Measurements from ENCODE around the gene CCDC63. TPM values are rescaled to one million over a fixed set of nuclear protein-coding genes. Genes with fewer than 3 reads are reported as not detected.

Gene CCDC63
- total RNA-seq, 1 donor from 2014 or later, result not detected

DNA sequence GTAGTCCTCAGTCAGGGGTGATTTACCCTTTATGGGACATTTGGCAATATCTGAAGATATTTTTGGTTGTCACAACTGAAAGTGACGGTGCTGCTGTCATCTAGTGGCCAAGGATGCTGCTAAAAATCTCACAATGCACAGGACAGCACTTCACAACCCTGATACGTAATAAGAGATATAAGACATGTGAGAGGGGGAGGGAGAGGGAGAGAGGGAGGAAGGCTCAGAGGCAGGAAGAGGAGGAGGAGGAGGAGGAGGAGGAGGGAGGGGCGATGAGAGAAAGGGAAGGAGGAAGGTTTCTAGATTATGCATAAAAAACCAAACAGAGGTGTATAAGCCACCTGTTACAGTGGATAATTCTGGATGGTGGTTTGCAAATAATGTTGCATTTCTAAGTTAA, 59.3 kb downstream of the CCDC63 start:
- Histone ChIP-seq H3K9me3 (replicated peaks) (no peaks in the 10 kb centered on the region), H3K27me3 (ENCODE audit: low read depth) (peaks cover 4% of the 10 kb centered on the region), H3K4me3 (no peak overlapping the region), H3K27ac (replicated peaks) (no peak overlapping the region), H3K36me3 (peaks cover 8% of the 10 kb centered on the region), H3K4me1 (no peaks in the 10 kb centered on the region)
- TF ChIP-seq, protein P1, sequence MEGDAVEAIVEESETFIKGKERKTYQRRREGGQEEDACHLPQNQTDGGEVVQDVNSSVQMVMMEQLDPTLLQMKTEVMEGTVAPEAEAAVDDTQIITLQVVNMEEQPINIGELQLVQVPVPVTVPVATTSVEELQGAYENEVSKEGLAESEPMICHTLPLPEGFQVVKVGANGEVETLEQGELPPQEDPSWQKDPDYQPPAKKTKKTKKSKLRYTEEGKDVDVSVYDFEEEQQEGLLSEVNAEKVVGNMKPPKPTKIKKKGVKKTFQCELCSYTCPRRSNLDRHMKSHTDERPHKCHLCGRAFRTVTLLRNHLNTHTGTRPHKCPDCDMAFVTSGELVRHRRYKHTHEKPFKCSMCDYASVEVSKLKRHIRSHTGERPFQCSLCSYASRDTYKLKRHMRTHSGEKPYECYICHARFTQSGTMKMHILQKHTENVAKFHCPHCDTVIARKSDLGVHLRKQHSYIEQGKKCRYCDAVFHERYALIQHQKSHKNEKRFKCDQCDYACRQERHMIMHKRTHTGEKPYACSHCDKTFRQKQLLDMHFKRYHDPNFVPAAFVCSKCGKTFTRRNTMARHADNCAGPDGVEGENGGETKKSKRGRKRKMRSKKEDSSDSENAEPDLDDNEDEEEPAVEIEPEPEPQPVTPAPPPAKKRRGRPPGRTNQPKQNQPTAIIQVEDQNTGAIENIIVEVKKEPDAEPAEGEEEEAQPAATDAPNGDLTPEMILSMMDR (IDR thresholded peaks at IDR 0.05; ENCODE audit: borderline replicate concordance), result no peak
- intact Hi-C loops (cut with micrococcal nuclease), result no loop called here
- no peak for DNase-seq

DNA sequence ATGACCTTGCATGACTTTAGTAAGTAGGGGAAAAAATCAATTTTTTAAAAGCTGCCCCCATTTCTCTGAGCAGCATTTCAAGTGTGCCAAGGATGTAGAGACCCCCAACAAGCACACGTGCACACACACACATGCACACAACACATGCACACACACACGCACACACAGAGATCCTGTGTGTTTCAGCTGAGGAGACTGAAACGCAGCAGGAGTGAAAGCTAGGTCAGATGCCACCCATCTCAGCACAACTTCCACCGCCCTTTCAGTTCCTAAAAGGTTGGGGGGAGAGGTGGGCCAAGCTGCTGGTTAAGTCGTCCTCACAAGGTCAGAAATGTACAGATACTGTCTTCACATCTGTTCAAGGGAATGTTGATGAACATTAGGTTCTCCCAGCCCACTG, 59.7 kb downstream of the CCDC63 start:
- no peak for DNase-seq
- H3K9me3 ChIP-seq (replicated peaks), result no peaks in the 10 kb centered on the region
- no peak overlapping the region for H3K27ac ChIP-seq (replicated peaks)
- peaks cover 4% of the 10 kb centered on the region for H3K27me3 ChIP-seq (ENCODE audit: low read depth)
- H3K36me3 ChIP-seq, result peaks cover 8% of the 10 kb centered on the region
- H3K4me1 ChIP-seq, result no peaks in the 10 kb centered on the region
- H3K4me3 ChIP-seq, result no peak overlapping the region
- intact Hi-C loops (cut with micrococcal nuclease), result no loop called here
- TF ChIP-seq, protein P1 (IDR thresholded peaks at IDR 0.05; ENCODE audit: borderline replicate concordance), result no peak

- Histone ChIP-seq H3K9me3 (replicated peaks) (no peaks in the 10 kb centered on the region), H3K27ac (replicated peaks) (peak overlapping the region; percentile 20), H3K4me1 (no peaks in the 10 kb centered on the region), H3K36me3 (peaks cover 8% of the 10 kb centered on the region), H3K4me3 (no peak overlapping the region), H3K27me3 (ENCODE audit: low read depth) (peaks cover 4% of the 10 kb centered on the region)
- TF ChIP-seq, protein P1 (IDR thresholded peaks at IDR 0.05; ENCODE audit: borderline replicate concordance), result no peak
- intact Hi-C loops (cut with micrococcal nuclease), result no loop called here
- DNase-seq, result no peak
These were observed 60.2 kb downstream of the CCDC63 start for GRCh38 chr12:110906985-110907384.

GRCh38 chr12:110907583-110907982, 60.8 kb downstream of the CCDC63 start:
- no peaks in the 10 kb centered on the region for H3K9me3 ChIP-seq (replicated peaks)
- intact Hi-C loops (cut with micrococcal nuclease), result no loop called here
- no peaks in the 10 kb centered on the region for H3K4me1 ChIP-seq
- peaks cover 12% of the 10 kb centered on the region for H3K36me3 ChIP-seq
- H3K4me3 ChIP-seq, result no peak overlapping the region
- TF ChIP-seq, protein P1 (IDR thresholded peaks at IDR 0.05; ENCODE audit: borderline replicate concordance), result no peak
- peaks cover 4% of the 10 kb centered on the region for H3K27me3 ChIP-seq (ENCODE audit: low read depth)
- DNase-seq, result no peak
- peak overlapping the region; percentile 20 for H3K27ac ChIP-seq (replicated peaks)

DNA sequence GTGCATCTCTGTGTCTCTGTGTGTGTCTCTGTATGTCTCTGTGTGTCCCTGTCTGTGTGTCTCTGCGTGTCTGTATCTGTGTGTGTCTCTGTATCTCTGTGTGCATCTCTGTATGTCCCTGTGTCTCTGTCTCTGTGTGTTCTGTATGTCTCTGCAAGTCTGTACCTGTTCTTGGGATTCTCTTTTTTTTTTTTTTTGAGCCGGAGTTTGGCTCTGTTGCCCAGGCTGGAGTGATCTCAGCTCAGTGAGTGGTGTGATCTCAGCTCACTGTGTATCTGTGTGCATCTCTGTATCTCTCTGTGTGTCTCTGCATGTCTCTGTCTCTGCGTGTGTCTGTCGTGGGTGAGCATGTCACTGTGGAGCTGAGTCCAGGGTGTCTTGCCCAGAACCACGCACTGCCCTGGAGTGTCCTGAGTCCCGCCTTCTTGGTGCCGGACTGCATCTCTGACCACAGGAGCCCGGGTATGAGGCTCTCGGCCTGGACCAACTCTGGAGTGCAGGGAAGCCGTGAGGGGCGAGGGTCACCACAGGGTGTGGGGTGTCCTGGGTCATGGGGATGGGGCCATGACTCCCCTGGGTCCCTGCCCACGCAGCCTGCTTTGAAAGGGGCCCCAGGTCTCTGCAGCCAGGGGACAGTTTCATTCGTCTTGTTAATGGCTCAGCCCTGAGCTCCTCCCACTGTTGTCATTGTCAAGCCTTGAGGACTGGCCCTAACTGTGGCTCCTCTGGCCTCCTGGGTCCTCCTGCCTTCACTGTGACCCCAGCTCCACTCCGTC, 61.8 kb downstream of the CCDC63 start:
- intact Hi-C loops (cut with micrococcal nuclease), result no loop called here
- Histone ChIP-seq H3K27me3 (ENCODE audit: low read depth) (peaks cover 4% of the 10 kb centered on the region), H3K9me3 (replicated peaks) (no peaks in the 10 kb centered on the region), H3K4me1 (no peaks in the 10 kb centered on the region), H3K27ac (replicated peaks) (peak overlapping the region; percentile 61), H3K4me3 (no peak overlapping the region), H3K36me3 (peaks cover 20% of the 10 kb centered on the region)
- TF ChIP-seq, protein P1 (IDR thresholded peaks at IDR 0.05; ENCODE audit: borderline replicate concordance), result no peak
- DNase-seq, result peak; percentile 55
